H1 (cell line): ENCODE measurements around the gene RAB9B. TPM values are rescaled to one million over a fixed set of nuclear protein-coding genes. Genes with fewer than 3 reads are reported as not detected.

Source experiments
- CTCF ChIA-PET: fragments of 300-600 bp; sonication (Branson Sonifier 250); formaldehyde crosslinking; loops from one replicate; lab custom pipeline; 2021; ENCODE audit not compliant: partially characterized antibody; lab: Charles Lee
- POLR2A ChIA-PET: fragments of 300-600 bp; sonication (Branson Sonifier 250); formaldehyde crosslinking; loops from one replicate; lab custom pipeline; 2021; ENCODE audit warnings: inconsistent platforms; ENCODE audit not compliant: partially characterized antibody; lab: Charles Lee
- DNase-seq, 2 experiments: peaks; one replicate each; pipeline versions ENCODE4 v3.0.0 to v3.0.0-alpha.2; 2010 to 2022; ENCODE audit warnings: low spot score in 2 of 2, low read depth in 1 of 2, mixed read lengths in 1 of 2
- FAIRE-seq: peaks from 2 replicates; lab custom pipeline; 2011; peaks lifted over from hg19 to GRCh38; lab: Jason Lieb, UNC
- H2AFZ ChIP-seq: 2 replicates; pipeline ENCODE4 v1.8.1; 2012; ENCODE audit warnings: low read length, inconsistent platforms
- H2AK5ac ChIP-seq: 2 replicates; pipeline ENCODE4 v1.6.1; 2013; ENCODE audit warnings: low read depth, low read length
- H2BK120ac ChIP-seq: replicated peaks from 2 replicates; pipeline ENCODE3; 2013; ENCODE audit warnings: low read depth, low read length, inconsistent platforms
- H2BK12ac ChIP-seq: 2 replicates; pipeline ENCODE4 v1.6.1; 2013; ENCODE audit warnings: low read depth, low read length
- H2BK15ac ChIP-seq: 2 replicates; pipeline ENCODE4 v1.6.1; 2013; ENCODE audit warnings: low read length
- H2BK20ac ChIP-seq: 2 replicates; pipeline ENCODE4 v1.6.1; 2013; ENCODE audit warnings: low read length
- H2BK5ac ChIP-seq: 2 replicates; pipeline ENCODE4 v1.6.1; 2013; ENCODE audit warnings: low read depth, low read length
- H3K14ac ChIP-seq: 2 replicates; pipeline ENCODE4 v1.6.1; 2013; ENCODE audit warnings: inconsistent platforms; ENCODE audit not compliant: insufficient read length
- H3K18ac ChIP-seq: 2 replicates; pipeline ENCODE4 v1.6.1; 2013; ENCODE audit warnings: low read length; ENCODE audit errors: extremely low read depth
- H3K23ac ChIP-seq: 2 replicates; pipeline ENCODE4 v1.6.1; 2013; ENCODE audit warnings: inconsistent platforms; ENCODE audit not compliant: insufficient read length
- H3K23me2 ChIP-seq: 2 replicates; pipeline ENCODE4 v1.6.1; 2013; ENCODE audit warnings: low read depth, low read length
- H3K27ac ChIP-seq: 2 replicates; pipeline ENCODE4 v1.6.1; 2011; ENCODE audit warnings: low read depth, low read length, inconsistent platforms
- H3K27me3 ChIP-seq, 4 experiments: replicated peaks in 1 of 4; 1 replicate in 1 of 4; 2 replicates in 3 of 4; pipeline versions ENCODE4 v1.6.1 to v1.8.1; 2011 to 2013; ENCODE audit warnings: low read length in 3 of 4, mild to moderate bottlenecking in 3 of 4, inconsistent platforms in 2 of 4, mixed read lengths in 2 of 4, moderate library complexity in 1 of 4; ENCODE audit not compliant: control insufficient read depth in 3 of 4, insufficient read depth in 3 of 4; ENCODE audit errors: extremely low read depth in 1 of 4
- H3K36me3 ChIP-seq, 4 experiments: 2 replicates each; pipeline versions ENCODE4 v1.6.1 to v1.8.1; 2011 to 2013; ENCODE audit warnings: mild to moderate bottlenecking in 4 of 4, low read length in 3 of 4, moderate library complexity in 2 of 4, control low read depth in 1 of 4, inconsistent platforms in 1 of 4; ENCODE audit not compliant: insufficient read depth in 4 of 4, control insufficient read depth in 2 of 4
- H3K4ac ChIP-seq: replicated peaks from 2 replicates; pipeline ENCODE3; 2013; ENCODE audit warnings: low read length, low read depth, mixed read lengths, inconsistent platforms; ENCODE audit not compliant: insufficient read length
- H3K4me1 ChIP-seq, 4 experiments: replicated peaks in 1 of 4; 1 replicate in 1 of 4; 2 replicates in 3 of 4; pipeline versions ENCODE4 v1.6.1 to v1.8.1; 2011 to 2013; ENCODE audit warnings: low read length in 3 of 4, inconsistent platforms in 2 of 4, mixed read lengths in 1 of 4; ENCODE audit not compliant: insufficient read depth in 4 of 4, control insufficient read depth in 3 of 4
- H3K4me2 ChIP-seq, 2 experiments: 2 replicates each; pipeline versions ENCODE4 v1.6.1 to v1.8.1; 2011 to 2013; ENCODE audit warnings: low read depth in 2 of 2, low read length in 2 of 2, control low read depth in 1 of 2, inconsistent platforms in 1 of 2, mild to moderate bottlenecking in 1 of 2; ENCODE audit not compliant: insufficient read depth in 1 of 2
- H3K4me3 ChIP-seq, 4 experiments: fragments of 200-600, 300-600 bp in 1 of 4; sonication (generic), shearing (Covaris generic), sonication (Bioruptor Twin) in 1 of 4; 2 replicates each; pipeline versions ENCODE4 v1.5.1 to v1.8.1; 2011 to 2016; ENCODE audit warnings: low read length in 4 of 4, low read depth in 3 of 4, control low read depth in 2 of 4, inconsistent platforms in 2 of 4, mild to moderate bottlenecking in 2 of 4, mixed read lengths in 1 of 4, moderate library complexity in 1 of 4; ENCODE audit not compliant: insufficient read depth in 2 of 4; ENCODE audit errors: extremely low read depth in 1 of 4
- H3K56ac ChIP-seq: replicated peaks from 2 replicates; pipeline ENCODE3; 2013; ENCODE audit warnings: low read depth, mild to moderate bottlenecking, mixed read lengths, low read length, inconsistent platforms; ENCODE audit not compliant: insufficient read length
- H3K79me1 ChIP-seq: 2 replicates; pipeline ENCODE4 v1.6.1; 2013; ENCODE audit warnings: low read depth, low read length, control low read depth
- H3K79me2 ChIP-seq, 2 experiments: 2 replicates each; pipeline versions ENCODE4 v1.6.1 to v1.8.1; 2012 to 2013; ENCODE audit warnings: low read length in 2 of 2, mild to moderate bottlenecking in 2 of 2, inconsistent platforms in 1 of 2; ENCODE audit not compliant: insufficient read depth in 2 of 2, control insufficient read depth in 1 of 2
- H3K9ac ChIP-seq, 4 experiments: replicated peaks in 1 of 4; 1 replicate in 1 of 4; 2 replicates in 3 of 4; pipeline versions ENCODE4 v1.6.1 to v1.8.1; 2011 to 2013; ENCODE audit warnings: low read depth in 3 of 4, low read length in 3 of 4, control low read depth in 2 of 4, mild to moderate bottlenecking in 2 of 4, moderate library complexity in 2 of 4, inconsistent platforms in 1 of 4; ENCODE audit errors: extremely low read depth in 1 of 4
- H3K9me3 ChIP-seq, 2 experiments: 2 replicates each; pipeline versions ENCODE4 v1.6.1 to v1.8.1; 2012 to 2013; ENCODE audit warnings: mild to moderate bottlenecking in 2 of 2, moderate library complexity in 2 of 2, control low read depth in 1 of 2, inconsistent platforms in 1 of 2, low read depth in 1 of 2, low read length in 1 of 2, mixed read lengths in 1 of 2; ENCODE audit not compliant: insufficient read depth in 2 of 2
- H4K20me1 ChIP-seq, 2 experiments: replicated peaks in 1 of 2; 2 replicates each; pipeline versions ENCODE3 to v1.8.1; 2011 to 2013; ENCODE audit warnings: inconsistent platforms in 2 of 2, low read length in 2 of 2, mild to moderate bottlenecking in 1 of 2; ENCODE audit not compliant: insufficient read depth in 2 of 2, control insufficient read depth in 1 of 2
- H4K5ac ChIP-seq: 2 replicates; pipeline ENCODE4 v1.6.1; 2013; ENCODE audit warnings: low read length, low read depth, mixed read lengths, inconsistent platforms; ENCODE audit not compliant: insufficient read length
- H4K8ac ChIP-seq: 2 replicates; pipeline ENCODE4 v1.8.0; 2013; ENCODE audit warnings: mild to moderate bottlenecking, moderate library complexity, low read length, inconsistent platforms; ENCODE audit not compliant: insufficient read depth; ENCODE audit errors: extremely low read depth
- H4K91ac ChIP-seq: replicated peaks from 2 replicates; pipeline ENCODE3; 2013; ENCODE audit warnings: low read length, mixed read lengths, inconsistent platforms; ENCODE audit not compliant: insufficient read length
- CEBPB ChIP-seq: IDR thresholded peaks from 2 replicates; pipeline ENCODE4 v1.6.1; 2012; ENCODE audit warnings: low read depth, low read length
- CHD2 ChIP-seq: IDR thresholded peaks from 2 replicates; pipeline ENCODE4 v1.6.1; 2012; ENCODE audit warnings: low read length, improper control_type of control experiment
- CREB1 ChIP-seq: IDR thresholded peaks from 2 replicates; pipeline ENCODE4 v1.6.1; 2012; ENCODE audit warnings: inconsistent platforms
- RAD21 ChIP-seq, 2 experiments: IDR thresholded peaks in 1 of 2; conservative IDR thresholded peaks in 1 of 2; 2 replicates each; pipeline ENCODE4 v1.6.1; 2011; ENCODE audit warnings: low read depth in 2 of 2, low read length in 2 of 2, improper control_type of control experiment in 1 of 2, inconsistent platforms in 1 of 2, mild to moderate bottlenecking in 1 of 2, moderate library complexity in 1 of 2
- SIN3A ChIP-seq, 2 experiments: IDR thresholded peaks in 1 of 2; conservative IDR thresholded peaks in 1 of 2; 2 replicates each; pipeline ENCODE4 v1.6.1; 2011 to 2012; ENCODE audit warnings: low read length in 2 of 2, improper control_type of control experiment in 1 of 2, low read depth in 1 of 2, mild to moderate bottlenecking in 1 of 2
- WGBS, 2 experiments: shearing (Covaris generic) in 1 of 2; methylation state at CpG; one replicate each; pipeline versions ENCODE4 v1.1.6 to v1.1.7; 2013 to 2015; ENCODE audit warnings: low lambda C conversion rate in 2 of 2, mixed read lengths in 2 of 2, inconsistent platforms in 1 of 2, low coverage in 1 of 2, missing lambda C conversion rate in 1 of 2; ENCODE audit not compliant: insufficient replicate concordance in 2 of 2, insufficient coverage in 1 of 2, insufficient read length in 1 of 2; ENCODE audit errors: extremely low coverage in 1 of 2, missing lambda C conversion rate in 1 of 2; 5-methylcytosine and 5-hydroxymethylcytosine counted together
- polyA plus RNA-seq, 7 experiments: library from polyadenylated mRNA; depleted of rRNA in 3 of 7; stranded (reverse) in 5 of 7; unstranded in 2 of 7; fragments of >200 nt in 5 of 7; fragments of 200-250 nt in 2 of 7; gene quantifications; 1 replicate in 5 of 7; 2 replicates in 1 of 7; 4 replicates in 1 of 7; pipeline versions ENCODE4 v1.2.1 to v1.2.3, GENCODE V29; 2011 to 2013; ENCODE audit warnings: missing spikeins in 2 of 7, mixed read lengths in 2 of 7
- total RNA-seq: library from RNA; stranded (reverse); fragmentation: NEBNext Ultra II Directional; extraction: Animal tissue kit (Norgen Biotek cat#: 25700); gene quantifications from 2 replicates; pipeline ENCODE4 v1.2.1, GENCODE V29; 2021

The RAB9B gene
- total and polyA plus RNA-seq, 2 of the 8 experiments (the other 6 are each of a cell fraction or from before 2014, with no cell fraction given) = 0.26 to 0.56 TPM

GRCh38 chrX:103878466-103879122, 46.5 kb upstream of the RAB9B start:
- H3K4me3 ChIP-seq = no peak overlapping the region
- no peaks in the 10 kb centered on the region for H3K79me1 ChIP-seq
- H4K91ac ChIP-seq = no peak overlapping the region
- no peaks in the 10 kb centered on the region for H3K9me3 ChIP-seq
- no peak overlapping the region for H3K56ac ChIP-seq
- H2BK5ac ChIP-seq = no peak overlapping the region
- no peak overlapping the region for H3K23ac ChIP-seq
- H4K5ac ChIP-seq = no peak overlapping the region
- no peak overlapping the region for H2AK5ac ChIP-seq
- H2BK12ac ChIP-seq = no peak overlapping the region
- no peak overlapping the region for H4K8ac ChIP-seq
- POLR2A ChIA-PET = no interaction called here
- H2BK15ac ChIP-seq = no peak overlapping the region
- TF ChIP-seq CHD2 (no peak), CREB1 (no peak), RAD21 (IDR thresholded peaks at IDR 0.05 in 1 of 2, conservative IDR thresholded peaks at IDR 0.05 in 1 of 2; ENCODE audit: low read depth in 2 of 2, low read length in 2 of 2) (no peak), CEBPB (no peak), SIN3A (conservative IDR thresholded peaks at IDR 0.05 in 1 of 2, IDR thresholded peaks at IDR 0.05 in 1 of 2; ENCODE audit: low read depth in 1 of 2, low read length in 2 of 2) (no peak)
- no peaks in the 10 kb centered on the region for H3K4me1 ChIP-seq
- H3K27ac ChIP-seq = no peak overlapping the region
- FAIRE-seq = no peak
- H2BK120ac ChIP-seq = no peak overlapping the region
- no peak overlapping the region for H3K4me2 ChIP-seq
- H2AFZ ChIP-seq = no peak overlapping the region
- no peaks in the 10 kb centered on the region for H3K23me2 ChIP-seq
- H3K9ac ChIP-seq = no peak overlapping the region
- H3K36me3 ChIP-seq = no peaks in the 10 kb centered on the region
- CTCF ChIA-PET = no interaction called here
- H2BK20ac ChIP-seq = no peak overlapping the region
- H3K14ac ChIP-seq = no peak overlapping the region
- WGBS, 2 experiments = 88% methylated on average over 8 of the region's 8 CpGs; no CpG with 5 or more reads in 1 of the 2 experiments
- no peaks in the 10 kb centered on the region for H3K27me3 ChIP-seq
- H3K79me2 ChIP-seq = no peaks in the 10 kb centered on the region
- DNase-seq = no peak
- no peak overlapping the region for H3K18ac ChIP-seq
- H4K20me1 ChIP-seq = no peaks in the 10 kb centered on the region
- H3K4ac ChIP-seq = no peak overlapping the region
